Measurements from ENCODE around the gene ETNK2. TPM values are rescaled to one million over a fixed set of nuclear protein-coding genes. Genes with fewer than 3 reads are reported as not detected.

Gene ETNK2
- total and polyA plus RNA-seq, 2 of the 13 experiments (the other 11 are each of a cell fraction or from before 2014, with no cell fraction given), result 15.5 to 42.8 TPM

GRCh38 chr1:204151552-204152309, at the start of gene ETNK2 (continued):
- TF ChIP-seq SOX6 (IDR thresholded peaks at IDR 0.05), result no peak
- no peak for TF ChIP-seq SOX6 (CRISPR knock-in tag; IDR thresholded peaks at IDR 0.05)
- 0 out of 2 replicates have a peak, but pooled peaks have one; percentile 21 for TF ChIP-seq HINFP (CRISPR knock-in tag; IDR thresholded peaks at IDR 0.05; ENCODE audit: low read depth)
- TF ChIP-seq UBTF (CRISPR knock-in tag; IDR thresholded peaks at IDR 0.05), result peak; percentile 30; the same call in 1 of the 2 replicates
- TF ChIP-seq HNF1A (IDR thresholded peaks at IDR 0.05; ENCODE audit: low read depth), result no peak
- TF ChIP-seq HNF1A (CRISPR knock-in tag; IDR thresholded peaks at IDR 0.05; ENCODE audit: borderline replicate concordance), result 0 out of 2 replicates have a peak, but pooled peaks have one; percentile 61
- peak; percentile 34; the same call in 1 of the 2 replicates for TF ChIP-seq ZNF281 (CRISPR knock-in tag; IDR thresholded peaks at IDR 0.05; ENCODE audit: borderline replicate concordance)
- TF ChIP-seq HDAC1 (CRISPR knock-in tag; IDR thresholded peaks at IDR 0.05), result 0 out of 2 replicates have a peak, but pooled peaks have one; percentile 33
- peak; percentile 36; the same call in 1 of the 2 replicates for TF ChIP-seq CREB1 (IDR thresholded peaks at IDR 0.05)
- TF ChIP-seq CREB1 (CRISPR knock-in tag; IDR thresholded peaks at IDR 0.05), result no peak
- TF ChIP-seq KDM2A (CRISPR knock-in tag; IDR thresholded peaks at IDR 0.05; ENCODE audit: borderline replicate concordance, low read depth), result peak; percentile 54; the same call in 1 of the 2 replicates
- peak; percentile 55; the same call in 1 of the 2 replicates for TF ChIP-seq NR2C2 (CRISPR knock-in tag; IDR thresholded peaks at IDR 0.05; ENCODE audit: borderline replicate concordance)
- 0 out of 2 replicates have a peak, but pooled peaks have one; percentile 23 for TF ChIP-seq TFDP2 (CRISPR knock-in tag; IDR thresholded peaks at IDR 0.05)
